Gastrocnemius medialis (tissue), 4 donors: ENCODE data around the gene CCDC102B.

Source experiments
- CTCF ChIP-seq, 5 experiments: fragments of 450-650 bp in 3 of 5; fragments of 200-600 bp in 2 of 5; sonication (generic) in 2 of 5; IDR thresholded peaks in 4 of 5; conservative IDR thresholded peaks in 1 of 5; 1 replicate in 4 of 5; 2 replicates in 1 of 5; pipeline ENCODE4 v1.5.1; 2016 to 2019; ENCODE audit warnings: antibody characterized with exemption in 5 of 5, mild to moderate bottlenecking in 3 of 5, moderate library complexity in 3 of 5
- POLR2A ChIP-seq, 2 donors: fragments of 450-650 bp; IDR thresholded peaks; one replicate each; pipeline ENCODE4 v1.6.1; 2017; ENCODE audit warnings: antibody characterized with exemption in 2 of 2, mild to moderate bottlenecking in 2 of 2, moderate library complexity in 2 of 2

GRCh38 chr18:68928762-68929675, 131.1 kb downstream of the CCDC102B start:
- TF ChIP-seq POLR2A (IDR thresholded peaks at IDR 0.05) (no peak), CTCF (IDR thresholded peaks at IDR 0.05 in 4 of 5, conservative IDR thresholded peaks at IDR 0.05 in 1 of 5) (no peak)
